Nephron progenitor cell (in vitro differentiated cells): ENCODE data around the gene CEP85.

Experiments used
- DNase-seq: peaks from one replicate; pipeline ENCODE4 v3.0.0; 2021
- H3K27ac Mint-ChIP-seq: 2 replicates; pipeline ENCODE4 v1.8.0; 2021; ENCODE audit warnings: mild to moderate bottlenecking, moderate library complexity, mixed read lengths
- H3K27me3 Mint-ChIP-seq: 2 replicates; pipeline ENCODE4 v1.8.0; 2021; ENCODE audit warnings: mild to moderate bottlenecking, low read depth, mixed read lengths; ENCODE audit not compliant: poor library complexity
- H3K36me3 Mint-ChIP-seq: 2 replicates; pipeline ENCODE4 v1.8.0; 2021; ENCODE audit warnings: low read depth, mixed read lengths
- H3K4me1 Mint-ChIP-seq: 2 replicates; pipeline ENCODE4 v1.8.0; 2021; ENCODE audit warnings: mixed read lengths
- H3K4me3 Mint-ChIP-seq: 2 replicates; pipeline ENCODE4 v1.8.0; 2021; ENCODE audit warnings: mild to moderate bottlenecking, moderate library complexity, mixed read lengths
- H3K9me3 Mint-ChIP-seq: 2 replicates; pipeline ENCODE4 v1.8.0; 2021; ENCODE audit warnings: mild to moderate bottlenecking, moderate library complexity, mixed read lengths
- TF ChIP-seq, protein P1 (sequence below): fragments of 200-600 bp; sonication (generic); IDR thresholded peaks from 2 replicates; pipeline ENCODE4 v1.5.0; 2021; ENCODE audit warnings: antibody characterized with exemption

CEP85 gene

DNA sequence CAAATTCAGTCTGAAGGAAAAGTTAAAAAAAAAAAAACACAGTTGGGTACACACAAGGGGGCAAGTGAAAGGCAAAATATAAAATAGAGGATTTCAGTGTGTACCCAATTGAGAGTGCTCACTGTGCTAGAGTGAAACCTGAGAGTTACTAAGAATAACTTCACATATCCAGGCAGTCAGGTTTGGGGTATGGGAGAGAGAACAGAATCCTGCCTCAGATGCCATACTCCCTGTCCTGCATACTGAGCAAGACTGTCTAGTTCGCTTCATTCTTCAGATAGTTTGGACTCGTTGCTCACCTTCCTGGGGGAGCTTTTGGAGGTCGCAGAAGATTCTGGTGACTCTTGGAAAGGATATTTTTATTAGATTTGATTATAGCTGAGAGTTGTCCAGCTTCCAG, 20.4 kb downstream of the CEP85 start:
- peaks cover 7% of the 10 kb centered on the region for H3K9me3 Mint-ChIP-seq
- H3K4me3 Mint-ChIP-seq: no peak overlapping the region
- DNase-seq: no peak
- peak overlapping the region; percentile 83 for H3K27ac Mint-ChIP-seq
- peaks cover 72% of the 10 kb centered on the region for H3K36me3 Mint-ChIP-seq
- TF ChIP-seq, protein P1, sequence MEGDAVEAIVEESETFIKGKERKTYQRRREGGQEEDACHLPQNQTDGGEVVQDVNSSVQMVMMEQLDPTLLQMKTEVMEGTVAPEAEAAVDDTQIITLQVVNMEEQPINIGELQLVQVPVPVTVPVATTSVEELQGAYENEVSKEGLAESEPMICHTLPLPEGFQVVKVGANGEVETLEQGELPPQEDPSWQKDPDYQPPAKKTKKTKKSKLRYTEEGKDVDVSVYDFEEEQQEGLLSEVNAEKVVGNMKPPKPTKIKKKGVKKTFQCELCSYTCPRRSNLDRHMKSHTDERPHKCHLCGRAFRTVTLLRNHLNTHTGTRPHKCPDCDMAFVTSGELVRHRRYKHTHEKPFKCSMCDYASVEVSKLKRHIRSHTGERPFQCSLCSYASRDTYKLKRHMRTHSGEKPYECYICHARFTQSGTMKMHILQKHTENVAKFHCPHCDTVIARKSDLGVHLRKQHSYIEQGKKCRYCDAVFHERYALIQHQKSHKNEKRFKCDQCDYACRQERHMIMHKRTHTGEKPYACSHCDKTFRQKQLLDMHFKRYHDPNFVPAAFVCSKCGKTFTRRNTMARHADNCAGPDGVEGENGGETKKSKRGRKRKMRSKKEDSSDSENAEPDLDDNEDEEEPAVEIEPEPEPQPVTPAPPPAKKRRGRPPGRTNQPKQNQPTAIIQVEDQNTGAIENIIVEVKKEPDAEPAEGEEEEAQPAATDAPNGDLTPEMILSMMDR: no peak
- peaks cover 8% of the 10 kb centered on the region for H3K4me1 Mint-ChIP-seq
- peaks cover 4% of the 10 kb centered on the region for H3K27me3 Mint-ChIP-seq

- TF ChIP-seq, protein P1: no peak
- Mint-ChIP-seq H3K27ac (no peak overlapping the region), H3K9me3 (no peaks in the 10 kb centered on the region), H3K36me3 (peaks cover 72% of the 10 kb centered on the region), H3K27me3 (no peaks in the 10 kb centered on the region), H3K4me3 (no peak overlapping the region), H3K4me1 (peaks cover 8% of the 10 kb centered on the region)
- DNase-seq: no peak
Measured at GRCh38 chr1:26257222-26257621, 23.2 kb downstream of the CEP85 start.

GRCh38 chr1:26259005-26259404, 25.0 kb downstream of the CEP85 start:
- Mint-ChIP-seq H3K9me3 (no peaks in the 10 kb centered on the region), H3K4me3 (no peak overlapping the region), H3K27ac (no peak overlapping the region), H3K36me3 (peaks cover 82% of the 10 kb centered on the region), H3K27me3 (no peaks in the 10 kb centered on the region), H3K4me1 (peaks cover 5% of the 10 kb centered on the region)
- TF ChIP-seq, protein P1: no peak
- DNase-seq: no peak

DNA sequence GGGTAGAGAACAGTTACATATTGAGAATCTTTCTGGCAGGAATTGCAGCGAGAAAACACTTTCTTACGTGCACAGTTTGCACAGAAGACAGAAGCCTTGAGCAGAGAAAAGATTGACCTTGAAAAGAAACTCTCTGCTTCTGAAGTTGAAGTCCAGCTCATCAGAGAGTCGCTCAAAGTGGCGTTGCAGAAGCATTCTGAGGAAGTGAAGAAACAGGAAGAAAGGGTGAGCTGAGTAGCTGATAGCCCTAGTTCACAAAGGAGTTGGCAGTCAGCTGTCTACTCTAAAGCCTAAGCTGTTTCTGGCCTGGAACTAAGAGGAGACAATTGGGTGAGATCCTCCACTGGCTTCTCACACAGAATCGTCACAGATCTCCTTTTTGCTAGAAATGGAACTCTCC, 25.6 kb downstream of the CEP85 start:
- no peak overlapping the region for H3K27ac Mint-ChIP-seq
- no peak for DNase-seq
- no peaks in the 10 kb centered on the region for H3K4me1 Mint-ChIP-seq
- no peaks in the 10 kb centered on the region for H3K9me3 Mint-ChIP-seq
- H3K36me3 Mint-ChIP-seq: peaks cover 87% of the 10 kb centered on the region
- no peak overlapping the region for H3K4me3 Mint-ChIP-seq
- TF ChIP-seq, protein P1: no peak
- no peaks in the 10 kb centered on the region for H3K27me3 Mint-ChIP-seq

- peak overlapping the region; percentile 62 for H3K27ac Mint-ChIP-seq
- TF ChIP-seq, protein P1: no peak
- no peak for DNase-seq
- H3K9me3 Mint-ChIP-seq: no peaks in the 10 kb centered on the region
- peaks cover 93% of the 10 kb centered on the region for H3K36me3 Mint-ChIP-seq
- H3K4me1 Mint-ChIP-seq: no peaks in the 10 kb centered on the region
- no peak overlapping the region for H3K4me3 Mint-ChIP-seq
- no peaks in the 10 kb centered on the region for H3K27me3 Mint-ChIP-seq
Measured at GRCh38 chr1:26263212-26263611, 29.2 kb downstream of the CEP85 start.

DNA sequence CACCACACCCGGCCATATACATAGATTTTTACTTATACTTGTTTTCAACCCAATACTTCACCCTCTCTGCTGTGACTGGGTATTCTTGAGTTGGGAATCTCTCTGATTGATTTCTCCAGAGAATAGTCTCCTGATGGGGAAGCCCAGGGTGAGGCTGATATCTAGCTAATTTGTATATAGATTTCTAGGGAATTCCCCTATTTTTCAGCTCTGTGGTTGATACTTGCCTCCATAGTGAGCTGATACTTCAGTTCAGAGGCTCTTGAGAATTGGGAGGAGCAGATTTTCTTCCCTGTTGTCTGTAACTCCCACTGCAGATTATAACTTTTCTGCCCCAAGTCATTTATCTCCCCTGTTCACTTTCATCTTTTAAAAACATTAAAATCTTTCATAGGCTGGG, 31.4 kb downstream of the CEP85 start:
- H3K36me3 Mint-ChIP-seq: peaks cover 93% of the 10 kb centered on the region
- no peak overlapping the region for H3K27ac Mint-ChIP-seq
- DNase-seq: no peak
- peaks cover 6% of the 10 kb centered on the region for H3K9me3 Mint-ChIP-seq
- no peaks in the 10 kb centered on the region for H3K27me3 Mint-ChIP-seq
- TF ChIP-seq, protein P1: no peak
- no peaks in the 10 kb centered on the region for H3K4me1 Mint-ChIP-seq
- H3K4me3 Mint-ChIP-seq: no peak overlapping the region
